ENCODE results near the gene RICTOR. TPM values are rescaled to one million over a fixed set of nuclear protein-coding genes. Genes with fewer than 3 reads are reported as not detected.

RICTOR gene
- total and polyA plus RNA-seq, 9 of the 15 experiments (the other 6 are each of a cell fraction or from before 2014, with no cell fraction given), result 13.9 to 46.6 (median 22.6) TPM

- BruUV-seq (replicated peaks), result no TSS peak
- ChIA-PET POLR2A (interaction anchor here (0.6 to 2.3 kb wide), 4 partner anchors 13 to 285 kb away, joined by 3 to 10 read pairs (median 4); no protein-coding TSS in a partner anchor), CTCF (ENCODE audit: low intra/inter-chr PET ratio) (no interaction called here)
- Histone ChIP-seq H4K20me1 (replicated peaks; ENCODE audit: control insufficient read depth, insufficient read depth, low read length) (no peaks in the 10 kb centered on the region; the same call in 1 of the 2 replicates), H3K4me2 (ENCODE audit: insufficient read depth, low read length) (no peak overlapping the region), H3K36me3 (ENCODE audit: control insufficient read depth, insufficient read depth, low read length) (peaks cover 86% of the 10 kb centered on the region), H3K9ac (ENCODE audit: insufficient read depth in 1 of 2, low read depth in 2 of 2, low read length in 2 of 2) (no peak overlapping the region), H3K4me3 (no peak overlapping the region), H3K27ac (ENCODE audit: extremely low read depth, low read depth, low read length) (no peak overlapping the region), H2AFZ (ENCODE audit: low read depth, low read length) (no peak overlapping the region), H3K9me1 (ENCODE audit: control insufficient read depth, insufficient read depth, low read length) (no peaks in the 10 kb centered on the region), H3K27me3 (ENCODE audit: control insufficient read depth in 2 of 2, insufficient read depth in 2 of 2, low read length in 2 of 2) (no peaks in the 10 kb centered on the region), H3K79me2 (ENCODE audit: control insufficient read depth, insufficient read depth, low read length) (no peaks in the 10 kb centered on the region), H3K9me3 (replicated peaks; ENCODE audit: control insufficient read depth, insufficient read depth, low read depth, low read length) (no peaks in the 10 kb centered on the region), H3K4me1 (replicated peaks in 1 of 2; ENCODE audit: control insufficient read depth in 2 of 2, insufficient read depth in 2 of 2, low read length in 2 of 2) (no peaks in the 10 kb centered on the region)
- DNase-seq (ENCODE audit: extremely low read depth in 1 of 4, low spot score in 3 of 4) (no peak), FAIRE-seq (no peak), ATAC-seq (no peak)
- intact Hi-C loops (cut with micrococcal nuclease), result loop anchor here (10.0 kb wide), 1 partner anchor 136 kb away; no protein-coding TSS in a partner anchor
- TF ChIP-seq GATAD2A (IDR thresholded peaks at IDR 0.05) (no peak), CGGBP1 (CRISPR knock-in tag; IDR thresholded peaks at IDR 0.05) (no peak), ZKSCAN8 (CRISPR knock-in tag; IDR thresholded peaks at IDR 0.05) (no peak), ILK (tag; IDR thresholded peaks at IDR 0.05; ENCODE audit: borderline replicate concordance, low read depth) (no peak), STAG1 (CRISPR knock-in tag; IDR thresholded peaks at IDR 0.05; ENCODE audit: borderline replicate concordance) (no peak), MNT (conservative IDR thresholded peaks at IDR 0.05) (no peak), SIN3A (IDR thresholded peaks at IDR 0.05; ENCODE audit: borderline replicate concordance in 2 of 2, control insufficient read depth in 1 of 2, low read depth in 2 of 2, low read length in 2 of 2) (no peak), ZNF592 (IDR thresholded peaks at IDR 0.05) (no peak), SNIP1 (IDR thresholded peaks at IDR 0.05; ENCODE audit: low read depth) (no peak)
- in situ Hi-C loops (cut with MboI), result no loop called here
Observed at GRCh38 chr5:38948501-38948900, 125.7 kb downstream of the RICTOR start.
